GM04503 (cell line): Measurements from ENCODE around the gene ADORA2A.
A peak's percentile ranks its signal among the peaks of the same experiment; 100 is the strongest.

Experiments
- DNase-seq: peaks from one replicate; pipeline ENCODE4 v3.0.0-alpha.2; 2012; ENCODE audit warnings: low read depth

ADORA2A gene

GRCh38 chr22:24433001-24433827 is 5.8 kb downstream of the ADORA2A start:
- no peak for DNase-seq

GRCh38 chr22:24433828-24434470 is 6.5 kb downstream of the ADORA2A start:
- peak; percentile 14 for DNase-seq

GRCh38 chr22:24434471-24435322 is 7.3 kb downstream of the ADORA2A start:
- DNase-seq, result no peak

GRCh38 chr22:24435323-24435645 is 7.9 kb downstream of the ADORA2A start:
- DNase-seq, result no peak

GRCh38 chr22:24435861-24436371 is 8.5 kb downstream of the ADORA2A start:
- DNase-seq, result peak; percentile 25

- no peak for DNase-seq
Observed at GRCh38 chr22:24436553-24436952, 9.2 kb downstream of the ADORA2A start.

- DNase-seq, result no peak
Observed at GRCh38 chr22:24437091-24437490, 9.7 kb downstream of the ADORA2A start.

GRCh38 chr22:24437741-24438328 is 10.4 kb downstream of the ADORA2A start:
- no peak for DNase-seq

- DNase-seq, result no peak
Observed at GRCh38 chr22:24440270-24440717, 12.9 kb downstream of the ADORA2A start.

- DNase-seq, result no peak
Observed at GRCh38 chr22:24440718-24441405, 13.5 kb downstream of the ADORA2A start.

- no peak for DNase-seq
Observed at GRCh38 chr22:24441406-24442351, 14.3 kb downstream of the ADORA2A start.

- DNase-seq, result no peak
Observed at GRCh38 chr22:24442352-24442744, 14.9 kb downstream of the ADORA2A start.

- no peak for DNase-seq
Observed at GRCh38 chr22:24443668-24444067, 16.3 kb downstream of the ADORA2A start.

GRCh38 chr22:24444251-24444650 is 16.9 kb downstream of the ADORA2A start:
- DNase-seq, result no peak

GRCh38 chr22:24444729-24445466 is 17.5 kb downstream of the ADORA2A start:
- no peak for DNase-seq

- DNase-seq, result no peak
Observed at GRCh38 chr22:24445481-24446259, 18.3 kb downstream of the ADORA2A start.

GRCh38 chr22:24446260-24446611 is 18.8 kb downstream of the ADORA2A start:
- no peak for DNase-seq

GRCh38 chr22:24450610-24451009 is 23.2 kb downstream of the ADORA2A start:
- DNase-seq, result no peak

GRCh38 chr22:24451162-24451561 is 23.8 kb downstream of the ADORA2A start:
- DNase-seq, result no peak
